Measurements from ENCODE around the gene SLC25A21.
"Not testable (repeated sequence)": the region's sequence is repeated elsewhere in the genome, so short reads cannot be mapped to it uniquely, and the experiment has no call there.

The SLC25A21 gene

DNA sequence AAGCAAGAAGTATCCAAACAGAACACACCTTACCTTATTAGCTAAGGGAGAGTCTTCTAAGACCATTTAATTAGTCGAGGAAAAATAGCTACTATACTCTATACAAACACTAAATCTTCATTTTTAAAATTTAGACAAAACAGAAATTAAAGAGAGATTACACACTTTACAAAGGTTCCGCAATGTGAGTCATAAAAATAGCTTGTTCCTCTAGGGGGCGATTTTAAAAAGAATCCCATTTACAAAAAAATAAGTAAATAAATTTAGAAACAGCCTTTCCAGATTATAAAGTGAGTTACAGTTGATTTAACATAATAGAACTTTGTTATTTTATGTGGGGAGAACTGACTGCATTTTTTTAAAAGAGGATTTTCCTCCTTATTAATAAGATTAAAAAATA is 309.1 kb downstream of the SLC25A21 start:
- no peak for DNase-seq (ENCODE audit: low spot score)

- not testable (repeated sequence) for DNase-seq (ENCODE audit: low spot score)
These were observed 310.2 kb downstream of the SLC25A21 start for GRCh38 chr14:36862237-36862636.

DNA sequence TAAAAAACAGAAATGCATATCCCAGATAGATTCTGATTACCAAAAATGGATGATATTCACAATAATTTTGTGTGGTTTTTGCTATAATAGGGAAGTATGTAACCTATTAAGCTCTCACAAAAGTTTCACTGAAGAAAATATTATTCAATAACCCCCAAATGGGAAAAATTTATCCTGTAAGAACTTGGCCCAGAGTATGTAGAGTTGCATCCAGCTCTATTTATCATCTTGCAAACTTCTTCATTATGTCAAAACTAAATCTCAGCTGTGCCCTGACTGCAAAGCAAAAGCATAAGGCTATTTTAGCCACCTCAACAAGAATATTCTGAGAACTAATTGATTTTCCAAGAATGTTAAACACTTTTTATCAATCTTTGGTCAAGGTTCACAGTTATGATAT is 311.6 kb downstream of the SLC25A21 start:
- no peak for DNase-seq (ENCODE audit: low spot score)

GRCh38 chr14:36859119-36859518 is 313.3 kb downstream of the SLC25A21 start:
- DNase-seq (ENCODE audit: low spot score), result no peak

DNA sequence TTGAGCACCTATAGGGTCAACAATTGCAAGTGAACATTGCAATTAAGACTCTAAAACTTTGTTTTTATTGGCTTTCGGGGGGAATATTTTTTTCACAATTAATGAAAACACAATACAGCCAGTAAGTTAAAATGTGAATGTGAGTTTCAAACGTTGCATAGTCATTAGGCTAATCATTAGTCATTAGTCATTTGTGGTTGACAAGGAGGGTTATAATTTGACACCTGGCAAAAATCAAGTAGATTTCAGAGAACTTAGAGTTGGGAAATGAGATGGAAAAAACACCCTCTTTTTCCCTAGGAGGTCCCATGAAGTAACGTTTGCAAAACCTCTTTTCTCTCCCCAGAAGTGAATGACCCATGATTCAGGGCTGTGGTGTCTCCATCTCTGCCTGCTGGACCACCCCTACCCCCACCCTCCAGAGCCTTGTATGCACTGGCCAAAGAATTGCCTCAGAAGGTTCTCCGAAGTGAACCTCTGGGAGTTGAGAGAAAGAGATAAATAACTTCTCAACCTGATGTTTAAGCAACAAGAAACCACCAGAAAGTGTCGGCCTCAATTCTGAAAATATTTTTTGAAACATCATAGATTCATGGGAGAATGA is 314.5 kb downstream of the SLC25A21 start:
- no peak for DNase-seq (ENCODE audit: low spot score)

GRCh38 chr14:36857136-36857535 is 315.3 kb downstream of the SLC25A21 start:
- DNase-seq (ENCODE audit: low spot score), result no peak

- no peak for DNase-seq (ENCODE audit: low spot score)
These were observed 316.1 kb downstream of the SLC25A21 start for GRCh38 chr14:36856095-36856878.

DNA sequence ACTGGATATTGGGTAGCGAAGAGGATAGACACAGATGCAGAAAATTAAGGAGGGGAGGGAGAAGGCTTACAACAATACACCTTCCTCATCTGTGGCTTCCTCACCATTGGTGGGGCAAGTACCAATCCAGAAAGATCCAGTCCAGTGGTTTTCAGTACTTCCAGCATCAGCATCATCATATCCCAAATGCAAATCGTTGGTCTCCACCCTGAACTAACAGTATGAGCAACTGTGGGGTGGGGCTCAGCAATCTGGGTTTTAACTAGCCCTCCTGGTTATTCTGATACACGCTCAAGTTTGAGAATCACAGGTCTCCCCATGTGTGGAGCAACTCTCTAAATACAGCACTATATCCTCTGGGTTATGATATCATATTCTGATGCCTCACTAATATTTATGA is 317.0 kb downstream of the SLC25A21 start:
- no peak for DNase-seq (ENCODE audit: low spot score)

GRCh38 chr14:36852981-36853691 is 319.3 kb downstream of the SLC25A21 start:
- DNase-seq (ENCODE audit: low spot score), result no peak

DNA sequence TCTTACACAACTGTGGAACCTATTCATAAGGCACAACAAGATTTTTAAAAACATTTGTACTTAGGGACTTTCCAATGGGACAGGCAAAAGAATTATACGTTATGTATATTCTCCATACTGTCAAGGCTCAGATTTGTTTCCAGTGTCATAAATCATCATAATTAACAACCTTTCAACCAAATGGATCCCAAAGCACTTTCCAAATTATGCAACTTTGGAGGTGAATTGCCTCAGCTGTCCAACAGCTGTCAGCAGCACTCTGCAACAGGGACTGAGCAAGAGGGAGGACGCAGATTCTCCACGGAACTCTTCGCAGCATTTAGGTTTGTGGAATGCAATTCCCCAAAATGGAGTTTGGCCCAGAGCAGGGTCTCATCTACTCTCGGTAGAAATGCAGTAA is 324.2 kb downstream of the SLC25A21 start:
- no peak for DNase-seq (ENCODE audit: low spot score)

- no peak for DNase-seq (ENCODE audit: low spot score)
These were observed 325.0 kb downstream of the SLC25A21 start for GRCh38 chr14:36847366-36847765.

GRCh38 chr14:36845356-36846012 is 326.9 kb downstream of the SLC25A21 start:
- no peak for DNase-seq (ENCODE audit: low spot score)

GRCh38 chr14:36844443-36845195 is 327.8 kb downstream of the SLC25A21 start:
- DNase-seq (ENCODE audit: low spot score), result no peak

GRCh38 chr14:36843410-36843809 is 329.0 kb downstream of the SLC25A21 start:
- no peak for DNase-seq (ENCODE audit: low spot score)

DNA sequence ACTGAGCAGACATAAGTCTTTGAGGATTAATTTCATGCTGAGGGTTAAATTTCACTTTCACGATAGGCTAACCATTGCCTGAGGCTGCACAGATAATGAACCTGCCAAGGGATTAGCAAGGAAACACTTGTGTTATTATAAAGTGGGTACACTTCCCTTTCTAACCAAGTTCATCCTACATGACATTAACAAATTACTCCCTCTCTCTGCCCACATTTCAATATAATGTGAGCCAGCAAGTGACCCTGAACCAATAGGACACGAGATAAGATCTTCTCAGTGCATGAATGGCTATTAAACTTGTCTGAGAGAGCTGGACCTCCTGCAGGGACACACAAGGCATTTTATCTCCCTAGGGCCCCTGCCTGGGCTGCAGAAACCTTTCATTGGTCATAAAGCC is 337.3 kb downstream of the SLC25A21 start:
- DNase-seq (ENCODE audit: low spot score), result no peak

GRCh38 chr14:36834293-36834692 is 338.1 kb downstream of the SLC25A21 start:
- DNase-seq (ENCODE audit: low spot score), result no peak

DNA sequence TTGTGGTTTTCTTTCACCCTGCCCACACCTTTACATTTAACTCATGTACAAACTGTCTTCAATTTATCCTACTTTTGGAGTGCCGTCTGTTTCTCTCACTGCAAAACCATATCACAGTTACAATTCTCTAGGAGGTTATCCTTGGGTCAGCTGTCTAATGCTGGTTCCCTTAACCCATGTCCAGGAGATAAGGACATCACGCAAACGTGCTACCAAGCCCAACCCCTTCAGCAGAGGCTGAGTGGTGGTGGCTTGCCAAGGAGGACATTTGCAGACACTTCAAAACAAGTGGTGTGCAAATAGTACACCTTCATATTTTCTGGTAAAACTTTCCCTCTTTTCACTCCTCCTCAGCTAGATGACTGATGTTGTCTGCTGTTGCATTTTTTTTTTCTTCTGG is 342.9 kb downstream of the SLC25A21 start:
- no peak for DNase-seq (ENCODE audit: low spot score)

DNA sequence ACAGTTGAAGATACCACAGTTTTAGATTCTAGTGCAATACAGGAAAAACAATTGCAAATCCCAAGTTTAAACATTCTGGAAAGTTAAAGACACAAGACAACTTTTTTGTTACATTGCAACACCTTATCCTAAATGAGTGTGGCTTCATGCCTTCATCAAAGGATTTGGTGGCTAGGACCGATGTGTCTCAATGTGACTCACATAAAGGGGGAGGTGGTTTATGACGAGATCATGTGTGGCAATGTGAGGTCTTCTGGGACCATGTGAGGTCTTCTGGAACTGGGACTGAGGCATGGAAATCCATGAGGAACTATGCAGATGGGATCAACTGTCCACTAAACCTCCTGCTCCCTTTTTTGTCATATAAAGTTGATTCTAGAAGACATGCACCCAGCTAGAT is 344.5 kb downstream of the SLC25A21 start:
- no peak for DNase-seq (ENCODE audit: low spot score)

- no peak for DNase-seq (ENCODE audit: low spot score)
These were observed 345.8 kb downstream of the SLC25A21 start for GRCh38 chr14:36826614-36827013.

DNA sequence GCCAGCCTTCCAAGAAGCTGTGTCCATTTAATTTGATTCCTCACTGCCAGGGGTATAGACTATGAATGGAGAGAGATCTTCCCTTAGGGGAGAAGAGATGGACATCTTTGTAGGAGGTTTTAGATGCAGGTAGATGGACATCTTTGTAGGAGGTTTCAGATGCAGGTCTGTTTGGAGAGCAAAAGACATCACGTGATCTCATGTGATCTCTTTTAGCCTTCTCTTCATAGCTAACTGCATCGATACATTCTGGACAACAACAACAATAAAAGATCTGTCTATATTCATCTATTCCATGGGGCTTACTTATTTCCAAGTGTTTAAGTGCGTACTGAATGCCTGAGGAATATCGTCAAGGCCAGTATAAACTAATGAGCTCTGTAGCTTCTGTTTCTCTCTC is 347.6 kb downstream of the SLC25A21 start:
- no peak for DNase-seq (ENCODE audit: low spot score)

GRCh38 chr14:36823651-36824050 is 348.8 kb downstream of the SLC25A21 start:
- DNase-seq (ENCODE audit: low spot score), result no peak

GRCh38 chr14:36822685-36823084 is 349.7 kb downstream of the SLC25A21 start:
- no peak for DNase-seq (ENCODE audit: low spot score)

Data from hematopoietic multipotent progenitor cell treated with erythropoietin and hydrocortisone succinate and interleukin-3 and kit ligand, for 15 days (in vitro differentiated cells).